HEK293 (cell line): ENCODE results near the gene RAET1G.
"Not testable (repeated sequence)": the region's sequence is repeated elsewhere in the genome, so short reads cannot be mapped to it uniquely, and the experiment has no call there.

Experiments used
- CTCF ChIA-PET: fragments of 350-600 bp; formaldehyde crosslinking; extraction: SDS; loops from one replicate; lab custom pipeline; 2021; ENCODE audit warnings: antibody characterized with exemption; lab: Yijun Ruan, JAX
- POLR2A ChIA-PET: fragments of 300-600 bp; formaldehyde crosslinking; extraction: SDS; loops from one replicate; lab custom pipeline; 2020; ENCODE audit warnings: antibody characterized with exemption, inconsistent platforms; lab: Yijun Ruan, JAX
- H3K27ac ChIP-seq: fragments of 200-500 bp; sonication (Bioruptor generic); 2 replicates; pipeline ENCODE4 v1.5.1; 2014; ENCODE audit warnings: low read depth, low read length, control low read depth, inconsistent platforms; ENCODE audit errors: extremely low read depth
- H3K36me3 ChIP-seq, 2 experiments: fragments of 200-500 bp in 1 of 2; sonication (Bioruptor generic) in 1 of 2; 1 replicate in 1 of 2; 2 replicates in 1 of 2; pipeline ENCODE4 v1.5.1; 2014 to 2017; ENCODE audit warnings: inconsistent platforms in 2 of 2, low read length in 2 of 2; ENCODE audit not compliant: control insufficient read depth in 2 of 2, insufficient read depth in 1 of 2
- H3K4me1 ChIP-seq: fragments of 200-500 bp; sonication (Bioruptor generic); 2 replicates; pipeline ENCODE4 v1.5.1; 2014; ENCODE audit warnings: mild to moderate bottlenecking, low read length, inconsistent platforms; ENCODE audit not compliant: control insufficient read depth, insufficient read depth
- H3K4me3 ChIP-seq: 2 replicates; pipeline ENCODE4 v1.5.1; 2011; ENCODE audit warnings: low read depth, mild to moderate bottlenecking, control low read depth, low read length, moderate library complexity
- H3K9me3 ChIP-seq: fragments of 200-500 bp; sonication (Bioruptor generic); 2 replicates; pipeline ENCODE4 v1.5.1; 2014; ENCODE audit warnings: low read depth, low read length, inconsistent platforms; ENCODE audit not compliant: control insufficient read depth, insufficient read depth
- EGR2 ChIP-seq: fragments of 450-650 bp; formaldehyde crosslinking; IDR thresholded peaks from 2 replicates; pipeline ENCODE4 v1.5.1; 2016; ENCODE audit warnings: low read depth, missing biosample characterization, missing genetic modification characterization
- HOXA7 ChIP-seq: sonication (generic); formaldehyde crosslinking; IDR thresholded peaks from 2 replicates; pipeline ENCODE4 v1.8.1; 2022; ENCODE audit warnings: missing genetic modification reagents, borderline replicate concordance
- SETDB1 ChIP-seq: IDR thresholded peaks from one replicate; pipeline ENCODE4 v1.6.1; 2017; ENCODE audit warnings: mild to moderate bottlenecking, low read length, moderate library complexity, mixed read lengths; ENCODE audit not compliant: insufficient read length
- TRIM28 ChIP-seq: IDR thresholded peaks from 2 replicates; pipeline ENCODE4 v1.6.1; 2011; ENCODE audit warnings: low read length, control low read depth, borderline replicate concordance
- ZBTB10 ChIP-seq: fragments of 450-650 bp; formaldehyde crosslinking; IDR thresholded peaks from 2 replicates; pipeline ENCODE4 v1.5.1; 2016; ENCODE audit warnings: missing biosample characterization, missing genetic modification characterization
- ZFP37 ChIP-seq: fragments of 450-650 bp; formaldehyde crosslinking; IDR thresholded peaks from 2 replicates; pipeline ENCODE4 v1.5.1; 2016; ENCODE audit warnings: missing biosample characterization, missing genetic modification characterization
- ZNF2 ChIP-seq: fragments of 450-650 bp; formaldehyde crosslinking; IDR thresholded peaks from 2 replicates; pipeline ENCODE4 v1.5.1; 2016; ENCODE audit warnings: missing biosample characterization, missing genetic modification characterization
- ZNF280D ChIP-seq: fragments of 450-650 bp; formaldehyde crosslinking; IDR thresholded peaks from 2 replicates; pipeline ENCODE4 v1.5.1; 2016; ENCODE audit warnings: missing biosample characterization, missing genetic modification characterization
- ZNF324 ChIP-seq: fragments of 450-650 bp; formaldehyde crosslinking; IDR thresholded peaks from 2 replicates; pipeline ENCODE4 v1.5.1; 2016; ENCODE audit warnings: missing biosample characterization, missing genetic modification characterization
- ZNF354C ChIP-seq: fragments of 450-650 bp; formaldehyde crosslinking; IDR thresholded peaks from 2 replicates; pipeline ENCODE4 v1.5.1; 2016; ENCODE audit warnings: missing biosample characterization, missing genetic modification characterization, low read depth, borderline replicate concordance
- ZNF416 ChIP-seq: fragments of 450-650 bp; formaldehyde crosslinking; IDR thresholded peaks from 2 replicates; pipeline ENCODE4 v1.5.1; 2016; ENCODE audit warnings: missing biosample characterization, missing genetic modification characterization
- ZNF560 ChIP-seq: fragments of 450-650 bp; formaldehyde crosslinking; IDR thresholded peaks from 2 replicates; pipeline ENCODE4 v1.5.1; 2017; ENCODE audit warnings: missing biosample characterization, missing genetic modification characterization, borderline replicate concordance
- ZNF585B ChIP-seq: fragments of 450-650 bp; formaldehyde crosslinking; IDR thresholded peaks from 2 replicates; pipeline ENCODE4 v1.5.1; 2016; ENCODE audit warnings: missing biosample characterization, missing genetic modification characterization
- ZNF610 ChIP-seq: fragments of 450-650 bp; formaldehyde crosslinking; IDR thresholded peaks from 2 replicates; pipeline ENCODE4 v1.5.1; 2016; ENCODE audit warnings: missing biosample characterization, missing genetic modification characterization, borderline replicate concordance
- ZNF623 ChIP-seq: fragments of 450-650 bp; formaldehyde crosslinking; IDR thresholded peaks from 2 replicates; pipeline ENCODE4 v1.5.1; 2016; ENCODE audit warnings: missing biosample characterization, missing genetic modification characterization
- ZNF660 ChIP-seq: fragments of 450-650 bp; IDR thresholded peaks from 2 replicates; pipeline ENCODE4 v1.5.1; 2018; ENCODE audit warnings: missing biosample characterization, mild to moderate bottlenecking, missing genetic modification characterization
- ZSCAN5A ChIP-seq: fragments of 450-650 bp; formaldehyde crosslinking; IDR thresholded peaks from 2 replicates; pipeline ENCODE4 v1.5.1; 2016; ENCODE audit warnings: missing biosample characterization, missing genetic modification characterization
- TF ChIP-seq, protein P1 (sequence below): fragments of 450-650 bp; IDR thresholded peaks from 2 replicates; pipeline ENCODE4 v1.5.1; 2018; ENCODE audit warnings: missing biosample characterization, mild to moderate bottlenecking, missing genetic modification characterization

Gene RAET1G

DNA sequence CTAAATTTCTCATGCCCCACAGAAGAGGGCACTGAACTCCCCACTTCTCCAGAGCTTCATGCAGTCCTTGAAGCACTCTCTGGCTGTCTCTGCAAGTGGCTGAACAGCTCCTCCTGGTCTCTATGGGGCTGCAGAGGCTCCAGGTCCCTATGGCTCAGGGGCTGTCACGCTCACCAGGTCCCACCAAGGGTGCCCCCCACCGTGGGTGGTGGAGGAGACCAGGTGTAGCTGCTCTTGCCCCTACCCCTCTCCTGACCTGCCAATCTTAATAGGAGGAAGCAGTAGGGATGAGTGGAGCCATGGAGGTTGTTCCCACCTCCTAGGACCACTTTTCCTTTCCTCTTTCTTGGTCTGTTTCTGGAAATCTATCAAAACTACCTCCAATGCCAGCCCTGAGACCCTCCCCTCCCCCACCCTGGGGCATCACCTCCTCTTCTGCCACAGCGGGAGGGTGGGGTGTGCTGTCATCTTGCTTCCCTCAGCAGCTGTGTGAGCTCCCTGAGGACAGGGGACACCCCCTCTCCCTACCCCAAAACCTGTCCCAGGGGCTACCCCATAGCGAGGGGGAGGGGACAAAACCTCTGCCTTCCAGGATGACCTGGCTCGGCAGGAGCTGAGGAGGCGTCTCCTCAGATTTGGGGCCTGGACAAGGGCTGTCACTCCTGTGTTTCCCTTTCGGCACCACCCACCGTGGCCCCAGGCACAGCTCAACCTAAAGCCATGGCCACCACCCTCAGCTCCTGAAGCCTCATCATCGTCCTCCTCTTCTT is 13.0 kb downstream of the RAET1G start (continued):
- TF ChIP-seq ZSCAN5A (tag by site-specific recombination) (no peak), EGR2 (tag by site-specific recombination) (no peak)

DNA sequence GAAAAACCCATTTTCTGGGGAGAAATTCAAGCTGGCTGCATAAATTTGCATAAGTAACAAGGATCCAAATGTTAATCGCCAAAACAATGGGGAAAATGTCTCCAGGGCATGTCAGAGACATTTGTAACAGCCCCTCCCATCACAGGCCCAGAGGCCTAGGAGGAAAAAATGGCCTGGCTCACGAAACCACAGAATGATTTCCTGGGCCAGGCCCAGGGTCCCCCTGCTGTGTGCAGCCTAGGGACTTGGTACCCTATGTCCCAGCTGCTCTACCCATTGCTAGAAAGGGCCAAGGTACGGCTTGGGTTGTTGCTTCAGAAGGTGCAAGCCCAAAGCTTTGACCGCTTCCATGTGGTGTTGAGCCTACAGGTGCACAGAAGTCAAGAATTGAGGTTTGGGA is 14.4 kb downstream of the RAET1G start:
- H3K9me3 ChIP-seq, H3K27ac ChIP-seq, H3K4me1 ChIP-seq, POLR2A ChIA-PET, H3K36me3 ChIP-seq, CTCF ChIA-PET, H3K4me3 ChIP-seq: not testable (repeated sequence)
- peak; percentile 99 for TF ChIP-seq ZNF585B (tag by site-specific recombination)
- peak; percentile 77; the same call in 1 of the 2 replicates for TF ChIP-seq TRIM28
- TF ChIP-seq ZNF610 (tag by site-specific recombination): 0 out of 2 replicates have a peak, but pooled peaks have one; percentile 22
- peak; percentile 87 for TF ChIP-seq SETDB1

GRCh38 chr6:149907317-149907716 is 15.6 kb downstream of the RAET1G start:
- H3K9me3 ChIP-seq: no peaks in the 10 kb centered on the region
- H3K4me3 ChIP-seq: no peak overlapping the region
- no peaks in the 10 kb centered on the region for H3K36me3 ChIP-seq
- TF ChIP-seq HOXA7 (no peak), ZNF623 (tag by site-specific recombination) (peak; percentile 81)
- no peak overlapping the region for H3K27ac ChIP-seq
- CTCF ChIA-PET: no interaction called here
- POLR2A ChIA-PET: no interaction called here
- H3K4me1 ChIP-seq: no peaks in the 10 kb centered on the region

- Histone ChIP-seq H3K36me3 (no peaks in the 10 kb centered on the region), H3K9me3 (no peaks in the 10 kb centered on the region), H3K4me1 (no peaks in the 10 kb centered on the region), H3K27ac (no peak overlapping the region), H3K4me3 (no peak overlapping the region)
- no peak for TF ChIP-seq ZBTB10 (tag by site-specific recombination)
- no peak for TF ChIP-seq ZNF324 (tag by site-specific recombination)
- no peak for TF ChIP-seq ZFP37
- no peak for TF ChIP-seq ZNF2
- ChIA-PET CTCF (interaction anchor here (3.7 kb wide), 1 partner anchor 71 kb away, joined by 19 read pairs; no protein-coding TSS in a partner anchor), POLR2A (no interaction called here)
Observed at GRCh38 chr6:149906405-149906804, 16.5 kb downstream of the RAET1G start.

- Histone ChIP-seq H3K27ac (no peak overlapping the region), H3K36me3 (no peaks in the 10 kb centered on the region), H3K4me3 (no peak overlapping the region), H3K9me3 (no peaks in the 10 kb centered on the region), H3K4me1 (no peaks in the 10 kb centered on the region)
- ChIA-PET CTCF (interaction anchor here (0.7 to 3.7 kb wide), 3 partner anchors 65 to 111 kb away, joined by 3 to 19 read pairs (median 5); no protein-coding TSS in a partner anchor), POLR2A (no interaction called here)
- TF ChIP-seq, protein P1, sequence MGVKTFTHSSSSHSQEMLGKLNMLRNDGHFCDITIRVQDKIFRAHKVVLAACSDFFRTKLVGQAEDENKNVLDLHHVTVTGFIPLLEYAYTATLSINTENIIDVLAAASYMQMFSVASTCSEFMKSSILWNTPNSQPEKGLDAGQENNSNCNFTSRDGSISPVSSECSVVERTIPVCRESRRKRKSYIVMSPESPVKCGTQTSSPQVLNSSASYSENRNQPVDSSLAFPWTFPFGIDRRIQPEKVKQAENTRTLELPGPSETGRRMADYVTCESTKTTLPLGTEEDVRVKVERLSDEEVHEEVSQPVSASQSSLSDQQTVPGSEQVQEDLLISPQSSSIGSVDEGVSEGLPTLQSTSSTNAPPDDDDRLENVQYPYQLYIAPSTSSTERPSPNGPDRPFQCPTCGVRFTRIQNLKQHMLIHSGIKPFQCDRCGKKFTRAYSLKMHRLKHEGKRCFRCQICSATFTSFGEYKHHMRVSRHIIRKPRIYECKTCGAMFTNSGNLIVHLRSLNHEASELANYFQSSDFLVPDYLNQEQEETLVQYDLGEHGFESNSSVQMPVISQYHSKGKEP (tag by site-specific recombination): no peak
- no peak for TF ChIP-seq ZNF354C (tag by site-specific recombination)
- no peak for TF ChIP-seq ZNF280D (tag by site-specific recombination)
- no peak for TF ChIP-seq ZNF416 (tag by site-specific recombination)
- no peak for TF ChIP-seq ZNF660 (tag by site-specific recombination)
- no peak for TF ChIP-seq ZNF560 (tag by site-specific recombination)
Observed at GRCh38 chr6:149905911-149906371, 17.0 kb downstream of the RAET1G start.
